Gastroesophageal sphincter (tissue), 3 donors: Measurements from ENCODE around the gene RSPH3.
"Not testable (repeated sequence)": the region's sequence is repeated elsewhere in the genome, so short reads cannot be mapped to it uniquely, and the experiment has no call there.

Experiments
- CTCF ChIP-seq, 4 experiments: fragments of 200-600 bp in 2 of 4; fragments of 450-650 bp in 2 of 4; sonication (generic) in 1 of 4; IDR thresholded peaks; one replicate each; pipeline ENCODE4 v1.5.1; 2017 to 2019; ENCODE audit warnings: antibody characterized with exemption in 4 of 4, mild to moderate bottlenecking in 2 of 4, moderate library complexity in 2 of 4
- EP300 ChIP-seq: sonication (generic); formaldehyde crosslinking; IDR thresholded peaks from one replicate; pipeline ENCODE4 v1.6.1; 2017; ENCODE audit warnings: antibody characterized with exemption, mild to moderate bottlenecking
- POLR2A ChIP-seq, 2 donors: fragments of 450-650 bp; IDR thresholded peaks; one replicate each; pipeline ENCODE4 v1.6.1; 2017; ENCODE audit warnings: antibody characterized with exemption in 2 of 2, mild to moderate bottlenecking in 2 of 2, moderate library complexity in 1 of 2
- POLR2AphosphoS5 ChIP-seq: sonication (generic); formaldehyde crosslinking; IDR thresholded peaks from one replicate; pipeline ENCODE4 v1.6.1; 2017; ENCODE audit warnings: antibody characterized with exemption

- TF ChIP-seq POLR2A (IDR thresholded peaks at IDR 0.05); POLR2AphosphoS5; CTCF (IDR thresholded peaks at IDR 0.05); EP300: not testable (repeated sequence)
Measured at GRCh38 chr6:158951565-158951964, 48.4 kb downstream of the RSPH3 start.
